ENCODE measurements around the gene N4BP2L2.

N4BP2L2 gene

GRCh38 chr13:32468502-32469142 is 70.0 kb downstream of the N4BP2L2 start:
- DNase-seq (ENCODE audit: low read depth) = peak; percentile 89

- DNase-seq (ENCODE audit: low read depth) = no peak
These were observed 82.0 kb downstream of the N4BP2L2 start for GRCh38 chr13:32456591-32456990.

- DNase-seq (ENCODE audit: low read depth) = no peak
These were observed 83.0 kb downstream of the N4BP2L2 start for GRCh38 chr13:32455594-32455903.

GRCh38 chr13:32454886-32455593 is 83.6 kb downstream of the N4BP2L2 start:
- no peak for DNase-seq (ENCODE audit: low read depth)

DNA sequence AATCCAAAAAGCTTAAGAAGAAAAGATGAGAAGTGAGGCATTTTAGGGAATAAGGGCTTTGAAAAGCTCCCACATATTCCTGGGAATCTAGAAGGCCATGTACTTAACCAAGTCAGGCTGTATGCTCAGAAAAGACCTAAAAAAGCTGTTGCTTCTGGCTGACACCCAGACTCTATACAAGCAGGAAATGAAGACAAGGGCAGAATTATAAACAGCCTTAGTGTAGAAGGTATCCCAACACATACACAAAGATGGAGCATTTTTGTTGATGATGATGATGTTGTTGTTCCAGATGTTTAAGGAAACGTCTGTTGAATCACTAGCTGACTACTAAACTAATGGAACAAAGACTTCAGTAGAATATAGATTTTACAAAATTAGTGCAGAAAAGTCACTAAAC is 84.6 kb downstream of the N4BP2L2 start:
- no peak for DNase-seq (ENCODE audit: low read depth)

DNA sequence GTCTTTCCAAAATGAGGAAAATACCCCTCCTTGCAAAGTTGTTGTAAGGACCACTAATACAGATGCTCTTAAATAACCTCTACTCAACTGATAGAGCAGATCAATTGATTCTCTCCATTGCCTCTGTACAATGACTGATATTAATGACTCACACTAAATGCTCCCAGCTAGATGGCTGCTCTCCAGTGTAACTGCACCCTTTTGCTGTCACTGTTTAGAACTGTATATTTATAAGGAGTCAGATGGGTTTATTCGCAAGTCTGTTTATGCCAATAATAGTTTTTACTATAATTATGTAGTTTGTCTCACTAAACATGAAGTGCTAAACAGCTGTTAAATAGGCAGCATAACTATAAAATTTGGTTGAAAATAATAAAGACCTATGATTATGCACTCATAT is 89.6 kb downstream of the N4BP2L2 start:
- DNase-seq (ENCODE audit: low read depth) = no peak

- no peak for DNase-seq (ENCODE audit: low read depth)
These were observed 90.5 kb downstream of the N4BP2L2 start for GRCh38 chr13:32447894-32448623.

- DNase-seq (ENCODE audit: low read depth) = no peak
These were observed 91.7 kb downstream of the N4BP2L2 start for GRCh38 chr13:32446773-32447465.

DNA sequence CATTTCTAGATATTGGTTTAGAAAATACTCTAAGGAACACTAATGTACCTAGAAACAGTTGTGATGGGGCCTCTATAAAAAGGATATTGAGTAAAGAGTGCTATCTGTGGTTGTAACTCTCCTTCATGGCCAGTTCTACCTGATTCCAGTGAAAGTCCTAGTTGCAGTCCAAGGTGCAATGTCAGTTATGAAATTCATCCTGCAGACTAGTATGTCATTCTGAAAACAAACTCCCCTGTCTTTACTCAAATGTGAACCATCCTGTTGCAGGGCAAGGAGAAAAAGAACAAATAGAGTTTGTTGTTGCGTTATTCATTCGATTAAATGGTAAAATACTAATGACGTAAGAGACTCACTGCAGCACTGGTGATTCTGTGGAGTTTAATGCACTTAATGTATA is 92.4 kb downstream of the N4BP2L2 start:
- DNase-seq (ENCODE audit: low read depth) = no peak

DNA sequence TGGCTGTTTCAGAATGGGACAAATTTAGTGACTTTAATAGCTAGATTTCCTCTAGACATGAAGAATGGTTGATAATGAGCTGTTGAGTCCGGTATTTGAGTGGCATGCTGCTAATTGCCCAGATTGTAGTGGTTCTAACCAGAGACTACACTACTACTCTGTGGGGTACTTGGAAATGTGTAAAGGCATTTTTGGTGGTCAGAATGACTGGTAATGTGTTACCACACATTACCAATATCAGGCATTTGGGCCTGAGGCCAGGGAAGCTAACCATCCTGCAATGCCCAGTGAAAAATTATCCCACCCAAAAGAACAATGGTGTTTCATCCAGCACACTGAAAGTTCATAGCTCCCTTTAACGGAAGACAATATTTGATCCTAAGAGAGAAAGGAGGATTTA is 93.1 kb downstream of the N4BP2L2 start:
- no peak for DNase-seq (ENCODE audit: low read depth)

DNA sequence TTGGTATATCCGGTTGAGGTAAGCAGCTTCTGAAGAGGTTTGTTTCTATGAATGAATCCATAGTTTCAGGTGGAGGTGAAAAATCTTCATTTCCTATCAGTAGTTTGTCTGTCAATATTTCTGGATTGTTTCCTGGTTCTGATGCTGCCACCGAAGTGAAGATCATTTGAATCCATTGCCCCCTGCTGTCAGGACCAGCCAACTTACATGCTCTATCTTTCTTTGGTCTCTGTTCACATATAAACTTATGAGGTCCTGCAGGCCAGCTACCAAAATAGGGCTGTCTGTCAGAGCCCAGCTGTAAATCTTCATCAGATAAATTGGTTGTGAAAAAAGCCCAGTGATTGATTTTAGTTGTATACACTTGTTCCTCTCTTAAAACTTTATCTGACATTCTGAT is 95.5 kb downstream of the N4BP2L2 start:
- DNase-seq (ENCODE audit: low read depth) = no peak

- DNase-seq (ENCODE audit: low read depth) = no peak
These were observed 99.7 kb downstream of the N4BP2L2 start for GRCh38 chr13:32438871-32439270.

DNA sequence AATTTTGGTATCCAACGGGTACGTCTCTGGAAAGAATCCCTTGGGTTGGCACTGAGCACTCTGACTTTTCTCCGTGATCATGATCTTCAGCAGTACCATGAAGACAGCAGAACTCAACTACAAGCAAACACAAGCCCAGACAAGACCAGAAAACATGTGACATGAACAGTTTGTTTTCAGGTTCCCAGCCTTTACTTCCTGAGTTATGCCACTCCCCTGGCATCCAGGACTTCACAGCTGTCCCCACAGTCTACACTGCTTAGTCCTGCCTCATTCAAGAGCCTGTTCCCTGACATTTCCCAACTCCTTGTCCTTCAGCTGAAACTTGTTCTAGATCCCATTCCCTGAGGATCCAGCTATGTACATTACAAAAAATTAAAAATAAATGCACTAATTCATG is 105.7 kb downstream of the N4BP2L2 start:
- DNase-seq (ENCODE audit: low read depth) = no peak

DNA sequence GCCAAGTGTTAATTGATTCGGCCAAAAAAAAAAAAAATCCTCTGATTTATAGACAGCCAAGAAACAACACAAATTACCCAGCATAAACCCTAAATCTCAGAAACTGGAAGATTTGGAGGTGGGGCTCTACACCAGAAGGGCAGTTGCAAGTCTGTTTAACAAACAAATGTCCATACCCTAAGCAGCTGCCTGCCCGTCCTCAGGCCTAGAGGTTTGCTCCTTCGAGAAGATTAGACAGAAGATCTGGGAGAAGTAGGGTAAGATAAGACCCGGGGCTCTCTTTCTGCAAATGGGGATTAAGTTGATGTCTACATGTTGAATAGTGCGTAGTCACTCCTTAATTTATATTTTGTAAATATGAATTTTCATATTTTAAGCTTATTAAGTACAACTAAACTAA is 107.2 kb downstream of the N4BP2L2 start:
- no peak for DNase-seq (ENCODE audit: low read depth)

DNA sequence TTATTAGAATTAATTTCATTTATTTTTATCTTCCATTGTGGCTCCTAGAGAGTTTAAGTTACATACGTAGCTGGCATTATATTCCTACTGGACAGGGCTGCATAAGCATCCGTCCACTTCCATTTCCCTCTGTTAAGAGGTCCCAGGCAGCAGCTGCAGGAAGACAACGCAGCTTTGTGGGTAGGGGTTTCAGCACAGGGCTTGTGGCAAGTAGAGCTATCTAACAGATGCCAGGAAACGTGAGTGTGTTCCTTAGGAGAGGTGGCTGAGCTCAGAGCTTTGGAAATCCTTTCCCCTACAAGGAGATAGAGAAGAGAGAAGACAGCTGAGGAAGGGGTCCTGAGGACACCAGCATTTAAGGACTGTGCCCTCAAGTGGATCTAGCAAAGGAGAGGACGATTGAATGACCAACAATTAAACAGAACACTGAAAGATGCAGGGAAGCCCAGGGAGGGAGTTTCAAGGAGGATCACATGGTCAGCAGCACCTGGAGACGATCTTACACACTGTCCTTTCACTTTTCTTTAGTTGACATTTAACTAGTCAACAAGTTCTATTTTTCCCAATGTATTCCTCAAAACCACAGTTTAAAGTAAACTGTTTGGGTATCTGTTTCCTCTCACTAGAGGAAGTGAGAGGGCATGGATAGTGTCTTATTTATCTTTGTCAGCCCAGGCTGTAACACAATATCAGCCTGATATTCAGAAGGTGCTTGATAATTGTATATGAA is 108.4 kb downstream of the N4BP2L2 start:
- no peak for DNase-seq (ENCODE audit: low read depth)

GRCh38 chr13:32429433-32429909 is 109.1 kb downstream of the N4BP2L2 start:
- no peak for DNase-seq (ENCODE audit: low read depth)

- no peak for DNase-seq (ENCODE audit: low read depth)
These were observed 109.8 kb downstream of the N4BP2L2 start for GRCh38 chr13:32428581-32429432.

DNA sequence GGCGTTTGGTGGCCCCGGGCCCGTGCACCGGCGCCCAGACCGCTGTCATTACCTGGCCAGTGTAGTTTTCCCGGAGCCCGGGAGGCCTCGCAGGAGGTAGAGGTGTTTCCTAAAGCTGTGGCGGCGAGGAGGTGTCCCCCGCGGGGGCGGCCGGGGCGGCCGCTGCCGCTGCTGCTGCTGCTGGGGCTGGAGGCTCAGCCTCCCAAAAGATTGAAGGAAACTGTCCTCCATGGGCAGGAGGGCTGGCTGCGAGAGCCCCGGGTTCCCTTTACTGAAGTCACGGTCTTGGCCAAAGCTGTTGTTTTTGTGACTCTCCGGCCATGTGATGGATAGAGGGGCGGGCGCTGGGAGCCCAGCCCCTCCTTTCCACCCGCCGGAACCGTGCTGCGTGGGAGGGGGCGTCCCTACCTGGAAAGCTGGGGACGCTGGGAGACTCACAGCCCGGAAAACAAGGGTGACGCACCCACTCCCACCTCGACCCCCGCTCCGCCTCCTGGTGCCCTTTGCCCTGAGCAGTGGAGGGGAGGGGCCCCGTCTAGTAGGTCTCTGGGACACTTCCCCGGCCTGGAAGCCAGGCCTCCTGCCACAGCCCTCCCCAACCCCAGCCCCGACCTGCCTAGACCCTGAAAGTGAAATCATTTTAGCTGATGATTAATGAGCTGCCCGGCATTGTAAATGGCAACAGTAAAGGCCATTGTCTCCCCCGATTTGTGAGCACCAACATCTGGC is 110.6 kb downstream of the N4BP2L2 start, which contains the start of gene N4BP2L1:
Gene N4BP2L1, minus strand, starts transcription at position 279 of the 729 bp plus-strand sequence. Its CDS starts 48 bp downstream, at position 231.
- no peak for DNase-seq (ENCODE audit: low read depth)

- no peak for DNase-seq (ENCODE audit: low read depth)
These were observed 111.4 kb downstream of the N4BP2L2 start for GRCh38 chr13:32426990-32427851.

All from amniotic epithelial cell (primary cell).